C4-2B (cell line): ENCODE measurements around the gene FNDC1.

ENCODE experiments used
- CTCF ChIP-seq: fragments of 450-650 bp; conservative IDR thresholded peaks from 2 replicates; pipeline ENCODE4 v1.5.1; 2017; ENCODE audit warnings: mild to moderate bottlenecking
- ZFX ChIP-seq: fragments of 450-650 bp; IDR thresholded peaks from 2 replicates; pipeline ENCODE4 v1.6.1; 2017

GRCh38 chr6:159299566-159299965, 130.4 kb downstream of the FNDC1 start:
- no peak for TF ChIP-seq CTCF
- TF ChIP-seq ZFX: no peak
